GM10847 (cell line): ENCODE results near the gene WDR19.

Experiments
- POLR2A ChIP-seq: IDR thresholded peaks from 2 replicates; pipeline ENCODE4 v1.6.1; 2011; ENCODE audit not compliant: insufficient read length; ENCODE audit errors: extremely low read depth

The WDR19 gene

DNA sequence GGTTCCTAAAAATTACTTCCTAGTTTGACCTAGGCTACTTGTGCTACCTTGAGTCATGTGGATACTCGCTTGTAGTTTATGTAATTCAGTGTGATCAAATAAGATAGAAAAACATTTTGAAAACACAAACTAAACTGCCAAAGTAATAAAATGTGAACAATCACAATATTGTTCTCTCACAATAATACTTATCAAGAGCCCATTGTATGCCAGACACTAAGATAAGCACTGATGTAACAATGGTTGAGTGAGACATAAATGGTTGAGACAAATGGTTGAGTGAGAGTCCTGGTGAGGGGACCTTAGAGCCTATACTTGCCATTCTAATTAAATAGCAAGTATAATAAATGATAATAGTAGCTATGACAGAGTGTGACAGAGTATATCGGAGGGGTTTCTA, 142.1 kb downstream of the WDR19 start:
- no peak for TF ChIP-seq POLR2A

DNA sequence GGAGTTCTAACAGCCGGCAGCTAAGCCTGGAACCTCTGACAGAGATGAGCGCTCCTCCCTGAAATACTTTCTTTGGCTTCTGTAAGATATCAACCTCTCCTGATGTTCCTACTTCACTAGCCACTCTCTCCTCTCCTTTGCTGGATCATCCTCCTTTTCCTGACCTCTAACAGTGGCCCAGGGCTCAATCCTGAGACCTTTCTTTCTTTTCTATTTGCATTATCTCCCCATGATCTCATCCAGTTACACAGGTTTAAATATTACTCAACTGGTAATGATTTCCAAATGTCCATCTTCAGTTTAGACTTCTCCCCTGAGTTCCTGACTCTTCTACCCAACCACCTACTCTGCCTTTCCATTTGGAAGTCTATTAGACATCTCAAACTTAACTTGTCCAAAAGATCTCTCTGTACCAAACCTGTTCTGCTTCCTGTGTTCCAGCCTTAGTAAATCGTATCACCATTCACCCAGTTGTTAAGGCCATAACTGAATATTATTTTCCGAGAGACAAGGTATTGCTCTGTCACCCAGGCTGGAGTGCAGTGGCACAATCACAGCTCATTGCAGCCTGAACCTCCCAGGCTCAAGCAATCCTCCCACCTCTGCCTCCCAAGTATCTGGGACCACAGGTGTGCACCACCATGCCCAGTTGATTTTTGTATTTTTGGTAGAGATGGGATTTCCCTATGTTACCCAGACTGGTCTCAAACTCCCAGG, 142.7 kb downstream of the WDR19 start:
- no peak for TF ChIP-seq POLR2A

DNA sequence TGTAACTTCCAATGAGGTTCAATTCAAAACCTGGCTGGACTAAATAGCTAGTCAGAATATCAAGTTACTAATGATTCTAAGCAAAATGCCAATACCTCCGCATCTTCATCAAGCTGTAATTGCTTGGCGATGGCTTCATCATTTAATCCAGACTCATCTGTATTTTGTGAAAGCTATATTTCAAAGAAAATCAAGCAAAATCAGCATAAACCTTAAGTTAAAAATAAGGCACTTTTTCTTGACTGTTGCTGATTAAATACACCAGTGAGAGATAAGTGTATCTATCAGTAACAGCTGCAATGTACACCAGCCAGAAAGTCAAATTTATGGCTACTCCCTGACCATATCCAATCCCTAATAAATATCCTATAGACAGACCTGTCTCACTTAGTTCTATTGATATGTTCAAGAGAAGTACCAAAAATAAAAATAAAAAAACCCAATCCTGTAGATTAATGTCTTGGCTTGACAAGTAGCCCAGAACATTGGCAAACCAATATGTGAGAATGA, 144.2 kb downstream of the WDR19 start:
- no peak for TF ChIP-seq POLR2A

DNA sequence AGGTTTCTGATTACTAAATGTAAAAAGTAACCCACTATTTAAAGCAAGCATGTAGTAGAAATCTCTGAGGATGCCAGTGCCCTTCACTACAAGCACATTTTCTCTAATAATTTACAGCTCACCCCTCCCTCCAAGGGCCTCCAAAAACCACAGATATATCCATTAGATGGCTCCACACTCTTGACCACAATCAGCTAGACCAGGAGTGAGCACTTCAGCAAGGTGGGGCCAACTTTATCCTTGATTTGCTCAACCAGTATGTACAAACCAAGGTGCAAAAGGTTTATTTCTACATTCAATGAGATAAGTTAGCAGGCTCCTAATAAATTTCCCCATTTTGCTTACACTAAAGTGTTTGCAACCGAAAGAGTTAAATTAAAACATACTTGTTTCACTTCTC, 148.0 kb downstream of the WDR19 start:
- no peak for TF ChIP-seq POLR2A

DNA sequence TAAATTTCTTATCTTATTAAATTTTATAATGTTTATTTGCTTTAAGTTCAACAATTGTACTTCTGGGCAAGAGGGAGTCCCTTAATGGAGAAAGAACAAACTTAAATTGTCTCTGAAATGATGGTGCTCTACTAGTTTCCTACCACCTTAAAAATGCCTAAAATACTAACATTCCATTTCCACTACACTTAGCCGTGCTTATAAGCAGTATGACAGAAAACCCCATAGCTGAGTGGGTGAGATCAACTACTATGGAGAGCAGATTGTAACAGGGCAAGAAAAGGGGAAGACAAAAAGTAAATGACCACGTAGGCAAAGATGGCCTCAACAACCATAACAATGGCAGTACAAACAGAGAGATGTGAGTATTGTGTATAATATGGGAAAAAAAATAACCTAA, 148.9 kb downstream of the WDR19 start:
- no peak for TF ChIP-seq POLR2A
